H9 (cell line): ENCODE data around the gene KCNG2. TPM values are rescaled to one million over a fixed set of nuclear protein-coding genes. Genes with fewer than 3 reads are reported as not detected.

Experiments used
- DNase-seq: peaks from one replicate; pipeline ENCODE4 v3.0.0-alpha.2; 2017
- H2AFZ ChIP-seq: one replicate; pipeline ENCODE4 v1.6.1; 2013; ENCODE audit warnings: mild to moderate bottlenecking, low read length, control low read depth, moderate library complexity
- H2AK5ac ChIP-seq: 2 replicates; pipeline ENCODE4 v1.6.1; 2013; ENCODE audit warnings: low read length, control low read depth, mixed read lengths; ENCODE audit not compliant: insufficient read length
- H2BK120ac ChIP-seq: one replicate; pipeline ENCODE4 v1.6.1; 2013; ENCODE audit warnings: low read depth, mild to moderate bottlenecking, low read length, control low read depth, inconsistent platforms; ENCODE audit not compliant: poor library complexity, severe bottlenecking
- H2BK12ac ChIP-seq: 2 replicates; pipeline ENCODE4 v1.6.1; 2013; ENCODE audit warnings: low read length, control low read depth, mixed read lengths, low read depth; ENCODE audit not compliant: insufficient read length
- H2BK15ac ChIP-seq: 2 replicates; pipeline ENCODE4 v1.6.1; 2013; ENCODE audit warnings: low read depth, low read length, control low read depth
- H2BK20ac ChIP-seq: one replicate; pipeline ENCODE4 v1.6.1; 2013; ENCODE audit warnings: low read depth, mild to moderate bottlenecking, low read length, control low read depth, inconsistent platforms; ENCODE audit not compliant: poor library complexity, severe bottlenecking
- H2BK5ac ChIP-seq: 2 replicates; pipeline ENCODE4 v1.6.1; 2013; ENCODE audit warnings: low read length, control low read depth, mixed read lengths; ENCODE audit not compliant: insufficient read length
- H3K14ac ChIP-seq: 2 replicates; pipeline ENCODE4 v1.6.1; 2013; ENCODE audit warnings: low read length, control low read depth; ENCODE audit not compliant: insufficient read depth
- H3K18ac ChIP-seq: 2 replicates; pipeline ENCODE4 v1.6.1; 2013; ENCODE audit warnings: low read depth, mild to moderate bottlenecking, mixed read lengths, low read length, control low read depth; ENCODE audit not compliant: insufficient read length
- H3K23ac ChIP-seq: 2 replicates; pipeline ENCODE4 v1.6.1; 2013; ENCODE audit warnings: low read length, control low read depth, mixed read lengths, low read depth; ENCODE audit not compliant: insufficient read length
- H3K23me2 ChIP-seq: 2 replicates; pipeline ENCODE4 v1.6.1; 2013; ENCODE audit warnings: low read depth, mild to moderate bottlenecking, mixed read lengths, low read length, control low read depth; ENCODE audit not compliant: insufficient read length, poor library complexity, severe bottlenecking
- H3K27ac ChIP-seq: 2 replicates; pipeline ENCODE4 v1.5.1; 2013; ENCODE audit warnings: low read length, control low read depth, mixed read lengths, low read depth; ENCODE audit not compliant: insufficient read length
- H3K27me3 ChIP-seq: 2 replicates; pipeline ENCODE4 v1.6.1; 2013; ENCODE audit warnings: low read length, control low read depth, inconsistent platforms; ENCODE audit not compliant: insufficient read depth
- H3K4ac ChIP-seq: 2 replicates; pipeline ENCODE4 v1.6.1; 2013; ENCODE audit warnings: low read depth, mild to moderate bottlenecking, control low read depth, inconsistent platforms, low read length, moderate library complexity
- H3K4me1 ChIP-seq: 2 replicates; pipeline ENCODE4 v1.6.1; 2013; ENCODE audit warnings: low read length, control low read depth, inconsistent platforms; ENCODE audit not compliant: insufficient read depth
- H3K4me2 ChIP-seq: 2 replicates; pipeline ENCODE4 v1.6.1; 2013; ENCODE audit warnings: low read length, control low read depth, mixed read lengths; ENCODE audit not compliant: insufficient read length, insufficient read depth
- H3K56ac ChIP-seq: 2 replicates; pipeline ENCODE4 v1.6.1; 2013; ENCODE audit warnings: low read depth, mild to moderate bottlenecking, mixed read lengths, low read length, control low read depth; ENCODE audit not compliant: insufficient read length
- H3K79me1 ChIP-seq: 2 replicates; pipeline ENCODE4 v1.6.1; 2013; ENCODE audit warnings: low read depth, mild to moderate bottlenecking, moderate library complexity, low read length, control low read depth, inconsistent platforms; ENCODE audit not compliant: insufficient read depth, poor library complexity, severe bottlenecking
- H3K79me2 ChIP-seq: 2 replicates; pipeline ENCODE4 v1.6.1; 2013; ENCODE audit warnings: low read length, control low read depth, inconsistent platforms; ENCODE audit not compliant: insufficient read depth
- H3K9ac ChIP-seq: 2 replicates; pipeline ENCODE4 v1.6.1; 2013; ENCODE audit warnings: low read length, control low read depth, mixed read lengths; ENCODE audit not compliant: insufficient read length; ENCODE audit errors: extremely low read depth
- H3K9me3 ChIP-seq: one replicate; pipeline ENCODE4 v1.6.1; 2013; ENCODE audit warnings: low read depth, low read length, inconsistent platforms; ENCODE audit not compliant: control insufficient read depth
- H3T11ph ChIP-seq: one replicate; pipeline ENCODE4 v1.6.1; 2013; ENCODE audit warnings: mild to moderate bottlenecking, low read length, control low read depth, inconsistent platforms
- H4K20me1 ChIP-seq: one replicate; pipeline ENCODE4 v1.6.1; 2013; ENCODE audit not compliant: control insufficient read depth, insufficient read length, insufficient read depth
- H4K5ac ChIP-seq: 2 replicates; pipeline ENCODE4 v1.6.1; 2013; ENCODE audit warnings: low read depth, mild to moderate bottlenecking, mixed read lengths, low read length, control low read depth; ENCODE audit not compliant: insufficient read length
- H4K8ac ChIP-seq: replicated peaks from 2 replicates; pipeline ENCODE4 v1.6.1; 2013; ENCODE audit warnings: low read length, control low read depth, mixed read lengths, low read depth; ENCODE audit not compliant: insufficient read length
- H4K91ac ChIP-seq: 2 replicates; pipeline ENCODE4 v1.6.1; 2013; ENCODE audit warnings: low read depth, mild to moderate bottlenecking, moderate library complexity, mixed read lengths, low read length, control low read depth; ENCODE audit not compliant: insufficient read length
- H3K27ac Mint-ChIP-seq, 3 experiments: 2 replicates in 2 of 3; 3 replicates in 1 of 3; pipeline ENCODE4 v1.8.0; 2020 to 2021; ENCODE audit warnings: mixed read lengths in 3 of 3, mild to moderate bottlenecking in 1 of 3, moderate library complexity in 1 of 3
- H3K27me3 Mint-ChIP-seq: 2 replicates; pipeline ENCODE4 v1.8.0; 2021; ENCODE audit warnings: low read depth, mild to moderate bottlenecking, moderate library complexity, mixed read lengths
- H3K36me3 Mint-ChIP-seq, 3 experiments: 2 replicates in 2 of 3; 3 replicates in 1 of 3; pipeline ENCODE4 v1.8.0; 2020 to 2021; ENCODE audit warnings: low read depth in 3 of 3, mixed read lengths in 3 of 3; ENCODE audit not compliant: insufficient read depth in 1 of 3
- H3K4me1 Mint-ChIP-seq, 2 experiments: 2 replicates each; pipeline ENCODE4 v1.8.0; 2020; ENCODE audit warnings: mixed read lengths in 2 of 2
- H3K4me3 Mint-ChIP-seq, 2 experiments: 2 replicates in 1 of 2; 3 replicates in 1 of 2; pipeline ENCODE4 v1.8.0; 2020 to 2021; ENCODE audit warnings: mild to moderate bottlenecking in 2 of 2, mixed read lengths in 2 of 2, moderate library complexity in 1 of 2
- H3K9me3 Mint-ChIP-seq, 2 experiments: 2 replicates in 1 of 2; 3 replicates in 1 of 2; pipeline ENCODE4 v1.8.0; 2020; ENCODE audit warnings: mild to moderate bottlenecking in 2 of 2, mixed read lengths in 2 of 2, moderate library complexity in 1 of 2
- CTCF ChIP-seq: fragments of 200-600 bp; sonication (generic); conservative IDR thresholded peaks from 3 replicates; pipeline ENCODE4 v1.8.0; 2021; ENCODE audit warnings: antibody characterized with exemption, mild to moderate bottlenecking
- WGBS: extraction: QIAGEN DNeasy Blood & Tissue Kit; methylation state at CpG from one replicate; pipeline ENCODE4 v1.1.7; 2013; ENCODE audit warnings: missing lambda C conversion rate, low lambda C conversion rate, mixed read lengths; ENCODE audit not compliant: insufficient read length; ENCODE audit errors: extremely low coverage; 5-methylcytosine and 5-hydroxymethylcytosine counted together
- total RNA-seq: library from RNA; stranded (reverse); gene quantifications from 2 replicates; pipeline ENCODE4 v1.2.1, GENCODE V29; 2021

KCNG2 gene
- total RNA-seq, 1 experiment from 2014 or later, result 0.15 TPM

DNA sequence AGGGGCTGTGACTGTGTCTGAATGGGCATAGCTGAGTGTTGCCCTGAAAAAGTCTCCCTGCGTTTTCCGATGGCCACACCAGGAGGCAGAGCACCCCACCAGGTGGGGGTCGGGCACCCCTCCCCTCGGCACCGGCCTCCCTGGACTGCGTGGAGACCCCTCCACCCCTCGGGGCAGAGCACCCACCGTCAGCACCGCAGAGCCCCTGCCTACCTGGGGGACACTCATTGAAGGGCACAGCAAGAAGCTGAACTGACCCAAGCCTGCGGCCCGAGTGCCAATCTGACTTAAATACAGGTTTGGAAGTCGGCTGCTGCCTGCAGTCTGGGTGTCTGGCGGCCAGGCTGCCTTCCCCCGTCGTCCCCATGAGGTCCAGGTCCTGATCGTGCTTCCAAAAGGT is 69.9 kb downstream of the KCNG2 start:
- no peak overlapping the region for H2BK20ac ChIP-seq
- H2BK15ac ChIP-seq, result no peak overlapping the region
- no peak overlapping the region for H2BK5ac ChIP-seq
- no peak overlapping the region for H2BK12ac ChIP-seq
- Mint-ChIP-seq H3K4me3 (no peak overlapping the region), H3K27ac (no peak overlapping the region), H3K4me1 (peaks cover 0 to 3% of the 10 kb centered on the region in 2 experiments; a peak in 2 of 4 replicates), H3K36me3 (no peaks in the 10 kb centered on the region), H3K27me3 (no peaks in the 10 kb centered on the region; the same call in 1 of the 2 replicates), H3K9me3 (no peaks in the 10 kb centered on the region)
- no peak overlapping the region for H3K56ac ChIP-seq
- no peak overlapping the region for H2AK5ac ChIP-seq
- H3K4ac ChIP-seq, result no peak overlapping the region
- no peak overlapping the region for H4K8ac ChIP-seq
- H3K18ac ChIP-seq, result no peak overlapping the region
- H3K4me1 ChIP-seq, result no peaks in the 10 kb centered on the region
- no peaks in the 10 kb centered on the region for H3K79me2 ChIP-seq
- no peak for DNase-seq
- TF ChIP-seq CTCF, result no peak
- no peak overlapping the region for H3K14ac ChIP-seq
- no peaks in the 10 kb centered on the region for H3K79me1 ChIP-seq
- H3K27me3 ChIP-seq, result no peaks in the 10 kb centered on the region
- H4K91ac ChIP-seq, result no peak overlapping the region
- no peak overlapping the region for H3T11ph ChIP-seq
- no peak overlapping the region for H2AFZ ChIP-seq
- H4K5ac ChIP-seq, result no peak overlapping the region
- no peak overlapping the region for H2BK120ac ChIP-seq
- no peaks in the 10 kb centered on the region for H3K23me2 ChIP-seq
- H4K20me1 ChIP-seq, result no peaks in the 10 kb centered on the region
- H3K4me2 ChIP-seq, result no peak overlapping the region
- no peak overlapping the region for H3K27ac ChIP-seq
- H3K23ac ChIP-seq, result no peak overlapping the region
- no CpG with 5 or more reads among the region's 16 CpGs for WGBS
- H3K9ac ChIP-seq, result no peak overlapping the region
- no peaks in the 10 kb centered on the region for H3K9me3 ChIP-seq
